Gastroesophageal sphincter (tissue), 3 donors: ENCODE results near the gene MAP3K1.

ENCODE experiments used
- EP300 ChIP-seq: sonication (generic); formaldehyde crosslinking; IDR thresholded peaks from one replicate; pipeline ENCODE4 v1.6.1; 2017; ENCODE audit warnings: antibody characterized with exemption, mild to moderate bottlenecking
- POLR2A ChIP-seq, 2 donors: fragments of 450-650 bp; IDR thresholded peaks; one replicate each; pipeline ENCODE4 v1.6.1; 2017; ENCODE audit warnings: antibody characterized with exemption in 2 of 2, mild to moderate bottlenecking in 2 of 2, moderate library complexity in 1 of 2
- POLR2AphosphoS5 ChIP-seq: sonication (generic); formaldehyde crosslinking; IDR thresholded peaks from one replicate; pipeline ENCODE4 v1.6.1; 2017; ENCODE audit warnings: antibody characterized with exemption
- TF ChIP-seq, protein P1 (sequence below), 4 experiments: fragments of 200-600 bp in 2 of 4; fragments of 450-650 bp in 2 of 4; sonication (generic) in 1 of 4; IDR thresholded peaks; one replicate each; pipeline ENCODE4 v1.5.1; 2017 to 2019; ENCODE audit warnings: antibody characterized with exemption in 4 of 4, mild to moderate bottlenecking in 2 of 4, moderate library complexity in 2 of 4

DNA sequence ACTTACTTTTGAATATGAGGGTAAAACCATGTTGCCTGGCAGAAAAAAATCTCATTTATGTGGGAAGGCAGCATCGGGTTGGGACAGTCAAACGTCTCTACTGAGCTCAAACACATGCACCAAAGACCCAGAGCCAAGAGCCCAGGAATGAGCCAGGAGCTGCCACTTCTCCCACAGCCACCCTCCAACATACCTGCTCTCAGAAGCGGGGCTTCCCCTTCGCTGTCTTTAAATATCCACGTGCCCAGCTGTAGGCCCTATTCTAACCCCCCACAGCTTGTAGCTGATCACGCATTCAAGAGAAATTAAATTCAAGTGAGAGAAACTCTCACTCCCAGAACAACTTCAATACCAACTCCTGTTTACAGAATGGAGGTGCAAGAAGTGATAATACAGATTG lies 42.6 kb upstream of the MAP3K1 start:
- TF ChIP-seq POLR2AphosphoS5 (no peak), POLR2A (IDR thresholded peaks at IDR 0.05) (no peak), EP300 (no peak)
- TF ChIP-seq, protein P1, sequence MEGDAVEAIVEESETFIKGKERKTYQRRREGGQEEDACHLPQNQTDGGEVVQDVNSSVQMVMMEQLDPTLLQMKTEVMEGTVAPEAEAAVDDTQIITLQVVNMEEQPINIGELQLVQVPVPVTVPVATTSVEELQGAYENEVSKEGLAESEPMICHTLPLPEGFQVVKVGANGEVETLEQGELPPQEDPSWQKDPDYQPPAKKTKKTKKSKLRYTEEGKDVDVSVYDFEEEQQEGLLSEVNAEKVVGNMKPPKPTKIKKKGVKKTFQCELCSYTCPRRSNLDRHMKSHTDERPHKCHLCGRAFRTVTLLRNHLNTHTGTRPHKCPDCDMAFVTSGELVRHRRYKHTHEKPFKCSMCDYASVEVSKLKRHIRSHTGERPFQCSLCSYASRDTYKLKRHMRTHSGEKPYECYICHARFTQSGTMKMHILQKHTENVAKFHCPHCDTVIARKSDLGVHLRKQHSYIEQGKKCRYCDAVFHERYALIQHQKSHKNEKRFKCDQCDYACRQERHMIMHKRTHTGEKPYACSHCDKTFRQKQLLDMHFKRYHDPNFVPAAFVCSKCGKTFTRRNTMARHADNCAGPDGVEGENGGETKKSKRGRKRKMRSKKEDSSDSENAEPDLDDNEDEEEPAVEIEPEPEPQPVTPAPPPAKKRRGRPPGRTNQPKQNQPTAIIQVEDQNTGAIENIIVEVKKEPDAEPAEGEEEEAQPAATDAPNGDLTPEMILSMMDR (IDR thresholded peaks at IDR 0.05) = no peak
